Activated CD8-positive, alpha-beta T cell treated with anti-CD3 and anti-CD28 coated beads for 36 hours (primary cell): ENCODE results near the gene RPL15. TPM values are rescaled to one million over a fixed set of nuclear protein-coding genes. Genes with fewer than 3 reads are reported as not detected.
"Not testable (repeated sequence)": the region's sequence is repeated elsewhere in the genome, so short reads cannot be mapped to it uniquely, and the experiment has no call there.

Experiments used
- ATAC-seq: fragments of 200-7000 bp; cut with Tn5 transposase; one replicate; pipeline ENCODE4 v1.10.0; 2021; ENCODE audit warnings: mild to moderate bottlenecking, moderate library complexity
- CTCF ChIA-PET: fragments of 350-600 bp; sonication (Branson Sonifier 250); formaldehyde crosslinking; loops from one replicate; lab custom pipeline; 2021; ENCODE audit warnings: antibody characterized with exemption; lab: Charles Lee
- POLR2A ChIA-PET: fragments of 350-600 bp; sonication (Branson Sonifier 250); formaldehyde crosslinking; loops from one replicate; lab custom pipeline; 2021; ENCODE audit warnings: antibody characterized with exemption; lab: Charles Lee
- DNase-seq: peaks from one replicate; pipeline ENCODE4 v3.0.0-alpha.2; 2020
- H3K27ac Mint-ChIP-seq: one replicate; pipeline ENCODE4 v1.8.0; 2021; ENCODE audit warnings: mild to moderate bottlenecking, mixed read lengths
- H3K27me3 Mint-ChIP-seq: one replicate; pipeline ENCODE4 v1.8.0; 2021; ENCODE audit warnings: mixed read lengths
- H3K36me3 Mint-ChIP-seq: one replicate; pipeline ENCODE4 v1.8.0; 2021; ENCODE audit warnings: low read depth, mixed read lengths
- H3K4me1 Mint-ChIP-seq: one replicate; pipeline ENCODE4 v1.8.0; 2021; ENCODE audit warnings: low read depth, mixed read lengths
- H3K4me3 Mint-ChIP-seq: one replicate; pipeline ENCODE4 v1.8.0; 2021; ENCODE audit warnings: mild to moderate bottlenecking, moderate library complexity, mixed read lengths
- H3K9me3 Mint-ChIP-seq: one replicate; pipeline ENCODE4 v1.8.0; 2021; ENCODE audit warnings: mixed read lengths
- intact Hi-C: fragments of 100-400 bp; cut with micrococcal nuclease; formaldehyde crosslinking; loops from one replicate; pipeline ENCODE4 v1.10.0; 2022
- total RNA-seq, 2 experiments: library from RNA; stranded (reverse); gene quantifications; one replicate each; pipeline ENCODE4 v1.2.3, GENCODE V29; 2021
- TF ChIP-seq, protein P1 (sequence below): fragments of 200-600 bp; IDR thresholded peaks from one replicate; pipeline ENCODE4 v1.8.0; 2022; ENCODE audit warnings: antibody characterized with exemption, mild to moderate bottlenecking

The RPL15 gene
- 1,000 to 10,000 TPM; 2,671 to 2,747 TPM for total RNA-seq

DNA sequence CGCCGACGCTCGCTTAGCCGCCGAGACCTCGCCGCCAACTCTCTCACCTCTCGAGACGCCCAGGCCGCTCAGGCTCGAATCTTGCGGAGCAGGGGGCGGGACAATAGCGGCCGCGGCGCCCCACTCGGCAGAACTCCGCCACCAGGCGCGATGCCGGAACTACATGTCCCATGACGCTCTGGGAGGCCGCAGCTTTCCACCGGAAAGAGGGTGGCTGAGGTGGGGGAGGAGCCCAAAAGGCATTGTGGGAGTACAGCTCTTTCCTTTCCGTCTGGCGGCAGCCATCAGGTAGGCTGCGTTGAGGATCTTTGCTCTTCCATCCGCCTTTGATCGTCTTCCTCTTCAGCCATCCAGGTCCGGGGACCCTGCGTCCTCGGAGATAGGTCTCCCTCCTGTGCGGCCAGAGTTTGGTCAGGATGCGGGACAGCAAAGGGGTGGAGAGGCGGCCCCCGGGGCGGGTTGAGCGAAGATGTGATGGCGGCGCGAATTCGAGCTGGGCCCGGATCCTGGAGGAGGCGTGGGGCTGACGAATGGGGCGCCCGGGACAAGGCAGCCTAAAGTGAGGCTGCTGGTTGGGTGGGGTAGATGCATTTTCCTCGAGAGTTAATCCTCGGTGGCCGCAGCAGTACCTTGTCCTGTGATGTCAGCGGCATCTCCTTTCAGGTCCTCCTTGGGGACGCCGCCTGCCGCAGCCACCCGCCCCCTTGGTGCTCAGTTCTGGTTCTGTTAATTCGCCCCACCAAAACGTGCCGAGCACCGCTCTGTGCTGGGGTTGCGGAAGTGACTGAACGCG, at the start of gene RPL15, which contains the start of gene NKIRAS1:
Gene RPL15, plus strand, starts transcription at position 247 of the 793 bp plus-strand sequence. CDS start 728 bp downstream, outside the sequence.
Gene NKIRAS1, minus strand, starts transcription at position 105 of the 793 bp plus-strand sequence. CDS start 6,086 bp downstream, outside the sequence.
- ChIA-PET CTCF (interaction anchor here (0.9 to 1.2 kb wide), 4 partner anchors 10 to 29 kb away, joined by 3 read pairs; no protein-coding TSS in a partner anchor), POLR2A (interaction anchor here (0.6 to 5.0 kb wide), 41 partner anchors 8 to 714 kb away, joined by 3 to 60 read pairs (median 4); partner anchors contain the start of genes NR1D2, UBE2E1 and UBE2E2)
- H3K27me3 Mint-ChIP-seq, result peaks cover 2% of the 10 kb centered on the region
- ATAC-seq, result peak; percentile 96
- TF ChIP-seq, protein P1, sequence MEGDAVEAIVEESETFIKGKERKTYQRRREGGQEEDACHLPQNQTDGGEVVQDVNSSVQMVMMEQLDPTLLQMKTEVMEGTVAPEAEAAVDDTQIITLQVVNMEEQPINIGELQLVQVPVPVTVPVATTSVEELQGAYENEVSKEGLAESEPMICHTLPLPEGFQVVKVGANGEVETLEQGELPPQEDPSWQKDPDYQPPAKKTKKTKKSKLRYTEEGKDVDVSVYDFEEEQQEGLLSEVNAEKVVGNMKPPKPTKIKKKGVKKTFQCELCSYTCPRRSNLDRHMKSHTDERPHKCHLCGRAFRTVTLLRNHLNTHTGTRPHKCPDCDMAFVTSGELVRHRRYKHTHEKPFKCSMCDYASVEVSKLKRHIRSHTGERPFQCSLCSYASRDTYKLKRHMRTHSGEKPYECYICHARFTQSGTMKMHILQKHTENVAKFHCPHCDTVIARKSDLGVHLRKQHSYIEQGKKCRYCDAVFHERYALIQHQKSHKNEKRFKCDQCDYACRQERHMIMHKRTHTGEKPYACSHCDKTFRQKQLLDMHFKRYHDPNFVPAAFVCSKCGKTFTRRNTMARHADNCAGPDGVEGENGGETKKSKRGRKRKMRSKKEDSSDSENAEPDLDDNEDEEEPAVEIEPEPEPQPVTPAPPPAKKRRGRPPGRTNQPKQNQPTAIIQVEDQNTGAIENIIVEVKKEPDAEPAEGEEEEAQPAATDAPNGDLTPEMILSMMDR, result peak; percentile 64
- H3K27ac Mint-ChIP-seq, result peak within 1 kb of the TSS; percentile 99
- H3K9me3 Mint-ChIP-seq, result no peaks in the 10 kb centered on the region
- H3K4me1 Mint-ChIP-seq, result peaks cover 38% of the 10 kb centered on the region
- peak within 1 kb of the TSS; percentile 99 for H3K4me3 Mint-ChIP-seq
- peak; percentile 98 for DNase-seq
- peaks cover 46% of the 10 kb centered on the region for H3K36me3 Mint-ChIP-seq
- intact Hi-C loops, result loop anchor here (2.0 to 10.0 kb wide), 2 partner anchors 28 to 112 kb away; partner anchors contain the start of genes NR1D2 and UBE2E1

DNA sequence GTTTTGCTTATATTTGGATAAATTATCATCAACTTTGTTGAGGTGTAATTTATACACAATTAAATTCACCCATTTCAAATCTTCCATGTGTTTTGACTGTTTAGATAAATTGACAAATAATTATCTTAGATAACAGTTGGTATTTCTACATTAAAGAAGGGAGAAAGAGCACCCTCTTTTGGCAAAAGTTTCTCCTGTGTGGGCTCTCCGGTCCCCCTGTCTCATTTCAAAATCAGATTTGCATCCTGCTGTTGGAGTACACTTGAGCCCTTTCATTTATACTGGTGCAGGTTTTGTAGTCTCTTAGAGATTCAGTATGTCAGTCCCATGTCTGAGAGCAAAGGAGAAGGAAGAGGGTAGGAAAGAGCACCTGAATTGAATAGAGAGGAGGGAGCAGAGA, 49.5 kb upstream of the RPL15 start:
- CTCF ChIA-PET, result no interaction called here
- Mint-ChIP-seq H3K4me3 (no peak overlapping the region), H3K4me1 (peaks cover 21% of the 10 kb centered on the region), H3K36me3 (no peaks in the 10 kb centered on the region), H3K27ac (no peak overlapping the region), H3K27me3 (no peaks in the 10 kb centered on the region), H3K9me3 (no peaks in the 10 kb centered on the region)
- ATAC-seq (no peak), DNase-seq (no peak)
- TF ChIP-seq, protein P1, result no peak
- POLR2A ChIA-PET, result no interaction called here
- intact Hi-C loops, result no loop called here

DNA sequence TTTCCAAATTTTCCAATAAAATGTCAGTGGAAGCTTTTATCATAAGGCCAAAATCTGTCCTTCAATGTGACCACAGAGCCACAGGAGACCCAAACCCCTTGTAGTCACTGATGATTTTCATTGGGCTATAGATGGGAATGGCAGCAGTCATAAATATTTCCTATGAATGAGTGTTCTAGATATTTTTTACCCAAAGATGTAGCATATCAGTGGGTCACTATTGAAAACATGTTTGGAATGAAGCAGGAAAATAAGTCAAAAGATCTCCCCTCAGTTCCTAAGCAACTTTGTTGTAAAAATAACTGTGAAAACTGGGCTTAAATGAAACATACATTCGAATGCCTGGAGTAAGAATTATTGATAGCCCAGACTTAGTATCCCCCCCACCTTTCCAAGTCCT, 49.1 kb upstream of the RPL15 start:
- Mint-ChIP-seq H3K36me3 (no peaks in the 10 kb centered on the region), H3K9me3 (no peaks in the 10 kb centered on the region), H3K4me1 (peaks cover 21% of the 10 kb centered on the region), H3K27ac (no peak overlapping the region), H3K4me3 (no peak overlapping the region), H3K27me3 (no peaks in the 10 kb centered on the region)
- ChIA-PET POLR2A (no interaction called here), CTCF (no interaction called here)
- ATAC-seq (no peak), DNase-seq (no peak)
- intact Hi-C loops, result no loop called here
- TF ChIP-seq, protein P1, result no peak

DNA sequence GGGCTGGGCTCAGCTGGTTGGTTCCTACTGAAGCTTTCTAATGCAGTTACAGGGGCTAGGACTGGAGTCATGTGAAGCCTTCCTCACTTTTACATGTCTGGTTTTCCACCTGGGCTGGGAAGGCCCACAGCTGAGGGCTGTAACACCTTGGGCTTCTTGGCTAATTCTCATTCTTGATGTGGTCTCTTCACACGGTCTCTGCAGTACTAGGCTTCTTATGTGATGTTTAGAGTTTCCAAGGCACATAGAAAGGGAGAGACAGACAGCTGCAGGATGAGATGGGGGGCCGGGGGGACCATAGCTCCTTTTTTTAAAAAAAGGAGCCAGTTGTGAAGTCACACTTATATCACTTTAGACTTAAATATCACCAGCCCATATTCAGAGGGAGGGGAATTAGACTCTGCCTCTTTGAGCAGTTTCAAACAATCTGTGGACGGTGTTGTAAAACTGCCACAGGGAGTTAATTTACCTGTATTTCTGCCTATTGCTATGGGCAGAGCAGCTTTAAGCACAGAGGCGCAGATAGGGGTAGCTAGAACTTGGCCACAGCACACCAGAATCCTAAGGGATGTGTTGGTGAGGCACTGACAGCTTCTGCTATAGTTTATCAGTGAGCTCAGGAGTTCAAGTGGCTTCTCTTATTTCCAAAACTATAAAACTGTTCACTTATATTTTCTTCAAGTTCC, 46.8 kb upstream of the RPL15 start:
- H3K4me1 Mint-ChIP-seq, result peaks cover 18% of the 10 kb centered on the region
- H3K27me3 Mint-ChIP-seq, result no peaks in the 10 kb centered on the region
- ChIA-PET POLR2A (interaction anchor here (0.7 kb wide), 1 partner anchor 787 kb away, joined by 3 read pairs; no protein-coding TSS in a partner anchor), CTCF (interaction anchor here (1.1 to 1.6 kb wide), 2 partner anchors 18 to 20 kb away, joined by 3 to 5 read pairs; no protein-coding TSS in a partner anchor)
- TF ChIP-seq, protein P1, result no peak
- H3K4me3 Mint-ChIP-seq, result no peak overlapping the region
- intact Hi-C loops, result no loop called here
- H3K27ac Mint-ChIP-seq, result no peak overlapping the region
- H3K9me3 Mint-ChIP-seq, result no peaks in the 10 kb centered on the region
- no peaks in the 10 kb centered on the region for H3K36me3 Mint-ChIP-seq
- ATAC-seq (no peak), DNase-seq (no peak)

DNA sequence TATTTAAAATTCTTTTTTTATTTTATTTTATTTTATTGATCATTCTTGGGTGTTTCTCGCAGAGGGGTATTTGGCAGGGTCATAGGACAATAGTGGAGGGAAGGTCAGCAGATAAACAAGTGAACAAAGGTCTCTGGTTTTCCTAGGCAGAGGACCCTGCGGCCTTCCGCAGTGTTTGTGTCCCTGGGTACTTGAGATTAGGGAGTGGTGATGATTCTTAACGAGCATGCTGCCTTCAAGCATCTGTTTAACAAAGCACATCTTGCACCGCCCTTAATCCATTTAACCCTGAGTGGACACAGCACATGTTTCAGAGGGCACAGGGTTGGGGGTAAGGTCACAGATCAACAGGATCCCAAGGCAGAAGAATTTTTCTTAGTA, 46.3 kb upstream of the RPL15 start:
- peaks cover 18% of the 10 kb centered on the region for H3K4me1 Mint-ChIP-seq
- H3K4me3 Mint-ChIP-seq, H3K9me3 Mint-ChIP-seq, H3K27me3 Mint-ChIP-seq, POLR2A ChIA-PET, DNase-seq, ATAC-seq, intact Hi-C loops, H3K36me3 Mint-ChIP-seq, H3K27ac Mint-ChIP-seq: not testable (repeated sequence)
- CTCF ChIA-PET, result interaction anchor here (1.6 kb wide), 1 partner anchor 18 kb away, joined by 5 read pairs; no protein-coding TSS in a partner anchor

DNA sequence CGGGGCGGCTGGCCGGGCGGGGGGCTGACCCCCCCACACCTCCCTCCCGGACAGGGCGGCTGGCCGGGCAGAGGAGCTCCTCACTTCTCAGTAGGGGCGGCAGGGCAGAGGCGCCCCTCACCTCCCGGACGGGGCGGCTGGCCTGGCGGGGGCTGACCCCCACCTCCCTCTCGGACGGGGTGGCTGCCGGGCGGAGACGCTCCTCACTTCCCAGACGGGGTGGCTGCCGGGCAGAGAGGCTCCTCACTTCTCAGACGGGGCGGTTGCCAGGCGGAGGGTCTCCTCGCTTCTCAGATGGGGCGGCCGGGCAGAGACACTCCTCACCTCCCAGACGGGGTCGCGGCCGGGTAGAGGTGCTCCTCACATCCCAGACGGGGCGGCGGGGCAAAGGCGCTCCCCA, 45.6 kb upstream of the RPL15 start:
- POLR2A ChIA-PET, result not testable (repeated sequence)

More for the DNA sequence above, 45.6 kb upstream of the RPL15 start:
- CTCF ChIA-PET, intact Hi-C loops, H3K36me3 Mint-ChIP-seq, H3K9me3 Mint-ChIP-seq, ATAC-seq, H3K4me3 Mint-ChIP-seq, H3K27ac Mint-ChIP-seq, DNase-seq, H3K27me3 Mint-ChIP-seq: not testable (repeated sequence)
- H3K4me1 Mint-ChIP-seq, result peaks cover 10% of the 10 kb centered on the region
